Nephron progenitor cell (in vitro differentiated cells): Measurements from ENCODE around the gene NPAS3.

Experiments used
- DNase-seq: peaks from one replicate; pipeline ENCODE4 v3.0.0; 2021
- H3K27ac Mint-ChIP-seq: 2 replicates; pipeline ENCODE4 v1.8.0; 2021; ENCODE audit warnings: mild to moderate bottlenecking, moderate library complexity, mixed read lengths
- H3K27me3 Mint-ChIP-seq: 2 replicates; pipeline ENCODE4 v1.8.0; 2021; ENCODE audit warnings: mild to moderate bottlenecking, low read depth, mixed read lengths; ENCODE audit not compliant: poor library complexity
- H3K36me3 Mint-ChIP-seq: 2 replicates; pipeline ENCODE4 v1.8.0; 2021; ENCODE audit warnings: low read depth, mixed read lengths
- H3K4me1 Mint-ChIP-seq: 2 replicates; pipeline ENCODE4 v1.8.0; 2021; ENCODE audit warnings: mixed read lengths
- H3K4me3 Mint-ChIP-seq: 2 replicates; pipeline ENCODE4 v1.8.0; 2021; ENCODE audit warnings: mild to moderate bottlenecking, moderate library complexity, mixed read lengths
- H3K9me3 Mint-ChIP-seq: 2 replicates; pipeline ENCODE4 v1.8.0; 2021; ENCODE audit warnings: mild to moderate bottlenecking, moderate library complexity, mixed read lengths
- CTCF ChIP-seq: fragments of 200-600 bp; sonication (generic); IDR thresholded peaks from 2 replicates; pipeline ENCODE4 v1.5.0; 2021; ENCODE audit warnings: antibody characterized with exemption

NPAS3 gene

GRCh38 chr14:33707716-33708115, 769.0 kb downstream of the NPAS3 start:
- Mint-ChIP-seq H3K9me3 (no peaks in the 10 kb centered on the region), H3K27me3 (no peaks in the 10 kb centered on the region), H3K27ac (peak overlapping the region; percentile 12), H3K4me3 (peak overlapping the region; percentile 5), H3K4me1 (peaks cover 46% of the 10 kb centered on the region), H3K36me3 (no peaks in the 10 kb centered on the region)
- DNase-seq, result no peak
- TF ChIP-seq CTCF, result no peak

- no peak for TF ChIP-seq CTCF
- Mint-ChIP-seq H3K27me3 (no peaks in the 10 kb centered on the region), H3K9me3 (no peaks in the 10 kb centered on the region)
Measured at GRCh38 chr14:33709283-33709682, 770.6 kb downstream of the NPAS3 start.

GRCh38 chr14:33709711-33710110, 771.0 kb downstream of the NPAS3 start:
- Mint-ChIP-seq H3K9me3 (no peaks in the 10 kb centered on the region), H3K4me1 (peaks cover 41% of the 10 kb centered on the region), H3K36me3 (no peaks in the 10 kb centered on the region), H3K27ac (no peak overlapping the region), H3K4me3 (no peak overlapping the region), H3K27me3 (no peaks in the 10 kb centered on the region)
- no peak for DNase-seq
- no peak for TF ChIP-seq CTCF

More at GRCh38 chr14:33709283-33709682, 770.6 kb downstream of the NPAS3 start:
- Mint-ChIP-seq H3K4me1 (peaks cover 46% of the 10 kb centered on the region), H3K27ac (no peak overlapping the region), H3K4me3 (no peak overlapping the region), H3K36me3 (no peaks in the 10 kb centered on the region)
- DNase-seq, result no peak

- no peak for TF ChIP-seq CTCF
- no peak overlapping the region for H3K4me3 Mint-ChIP-seq
- H3K4me1 Mint-ChIP-seq, result peaks cover 36% of the 10 kb centered on the region
Measured at GRCh38 chr14:33710273-33710672, 771.6 kb downstream of the NPAS3 start.

DNA sequence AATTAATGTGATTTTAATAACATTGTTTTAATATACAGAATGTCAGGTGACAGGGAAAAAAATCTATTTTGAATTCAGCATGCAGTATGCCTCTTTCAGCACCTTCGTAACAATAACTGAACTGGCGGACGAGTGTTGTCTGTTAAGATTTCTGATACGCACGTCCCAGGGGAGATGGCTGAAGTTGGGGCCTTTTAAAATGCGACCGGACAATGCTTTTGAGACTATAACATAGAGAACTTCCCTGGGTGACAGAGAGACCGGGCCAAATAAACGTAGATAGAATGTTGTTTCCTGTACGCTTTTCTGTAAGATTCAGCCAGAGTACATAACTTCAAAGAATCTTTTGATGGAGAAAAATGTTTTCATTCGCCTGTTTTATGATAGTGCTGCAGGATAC, 772.5 kb downstream of the NPAS3 start:
- no peak for TF ChIP-seq CTCF
- no peak for DNase-seq
- Mint-ChIP-seq H3K36me3 (peaks cover 3% of the 10 kb centered on the region), H3K27ac (no peak overlapping the region), H3K27me3 (no peaks in the 10 kb centered on the region), H3K4me1 (peaks cover 32% of the 10 kb centered on the region), H3K9me3 (peaks cover 3% of the 10 kb centered on the region), H3K4me3 (no peak overlapping the region)

More at GRCh38 chr14:33710273-33710672, 771.6 kb downstream of the NPAS3 start:
- Mint-ChIP-seq H3K9me3 (no peaks in the 10 kb centered on the region), H3K27ac (no peak overlapping the region), H3K36me3 (no peaks in the 10 kb centered on the region), H3K27me3 (no peaks in the 10 kb centered on the region)
- DNase-seq, result no peak

- no peak overlapping the region for H3K27ac Mint-ChIP-seq
- no peaks in the 10 kb centered on the region for H3K27me3 Mint-ChIP-seq
- DNase-seq, result no peak
- no peak for TF ChIP-seq CTCF
- H3K9me3 Mint-ChIP-seq, result peaks cover 5% of the 10 kb centered on the region
- H3K36me3 Mint-ChIP-seq, result peaks cover 8% of the 10 kb centered on the region
- H3K4me3 Mint-ChIP-seq, result no peak overlapping the region
- peaks cover 37% of the 10 kb centered on the region for H3K4me1 Mint-ChIP-seq
Measured at GRCh38 chr14:33711811-33712216, 773.1 kb downstream of the NPAS3 start.
